SHP77 treated with DMSO at 0.1 percent for 48 hours (cell line): ENCODE measurements around the gene SRP9.
A peak's percentile ranks its signal among the peaks of the same experiment; 100 is the strongest.
"Not testable (repeated sequence)": the region's sequence is repeated elsewhere in the genome, so short reads cannot be mapped to it uniquely, and the experiment has no call there.

Source experiments
- DNase-seq: peaks from one replicate; lab custom pipeline; 2025; lab: John Stamatoyannopoulos, UW

SRP9 gene

DNA sequence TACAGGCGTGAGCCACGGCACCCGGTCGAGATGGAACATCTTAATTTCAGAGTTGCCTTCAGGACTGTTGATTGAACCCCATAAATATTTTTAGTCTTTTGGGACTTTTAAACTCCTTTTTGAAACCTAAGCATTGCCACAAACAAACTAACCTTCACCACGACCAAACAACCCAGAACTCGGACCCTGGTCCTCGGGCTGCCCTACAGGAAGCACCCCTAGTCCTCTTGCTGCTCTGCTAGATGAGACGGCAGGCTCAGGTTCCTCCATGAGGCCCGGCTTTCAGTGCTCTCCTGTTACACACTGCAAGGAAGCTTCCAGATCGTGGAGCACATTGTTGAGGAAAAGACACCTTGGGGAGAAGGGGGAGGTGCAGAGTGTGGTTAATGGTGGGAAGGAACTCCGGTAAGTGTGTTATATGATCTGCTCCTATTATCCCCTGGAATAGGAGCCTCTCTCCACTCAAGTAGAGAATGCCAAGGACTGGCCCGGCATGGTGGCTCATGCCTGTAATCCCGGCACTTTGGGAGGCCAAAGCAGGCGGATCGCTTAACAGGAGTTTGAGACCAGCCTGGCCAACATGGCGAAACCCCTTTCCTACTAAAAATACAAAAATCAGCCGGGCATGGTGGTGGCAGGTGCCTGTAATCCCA, 38.0 kb downstream of the SRP9 start:
- no peak for DNase-seq

- no peak for DNase-seq
Measured at GRCh38 chr1:225816643-225817538, 39.3 kb downstream of the SRP9 start.

- DNase-seq, result no peak
Measured at GRCh38 chr1:225817611-225818061, 40.0 kb downstream of the SRP9 start.

DNA sequence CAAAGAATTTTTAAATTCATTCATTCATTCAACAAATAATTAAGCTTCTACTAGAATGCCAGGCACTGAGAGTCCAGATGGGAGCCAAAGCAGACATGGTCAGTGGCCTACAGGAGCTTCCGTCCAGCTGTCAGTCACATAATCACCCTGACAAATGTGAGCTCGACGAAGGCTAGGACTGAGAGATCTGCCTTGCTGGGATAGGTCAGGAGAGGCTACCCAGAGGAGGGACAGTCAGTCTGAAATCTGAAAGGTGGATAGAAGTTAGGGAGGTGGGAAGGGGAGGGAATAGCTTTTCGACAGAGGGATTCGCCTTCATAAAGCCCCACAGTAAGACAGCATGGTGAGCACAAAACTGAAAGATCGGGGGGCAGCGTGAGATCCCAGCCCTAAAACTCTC, 40.6 kb downstream of the SRP9 start:
- DNase-seq, result no peak

- no peak for DNase-seq
Measured at GRCh38 chr1:225819346-225820192, 41.9 kb downstream of the SRP9 start.

GRCh38 chr1:225820522-225821120, 43.0 kb downstream of the SRP9 start:
- no peak for DNase-seq

GRCh38 chr1:225822655-225823403, 45.2 kb downstream of the SRP9 start:
- no peak for DNase-seq

DNA sequence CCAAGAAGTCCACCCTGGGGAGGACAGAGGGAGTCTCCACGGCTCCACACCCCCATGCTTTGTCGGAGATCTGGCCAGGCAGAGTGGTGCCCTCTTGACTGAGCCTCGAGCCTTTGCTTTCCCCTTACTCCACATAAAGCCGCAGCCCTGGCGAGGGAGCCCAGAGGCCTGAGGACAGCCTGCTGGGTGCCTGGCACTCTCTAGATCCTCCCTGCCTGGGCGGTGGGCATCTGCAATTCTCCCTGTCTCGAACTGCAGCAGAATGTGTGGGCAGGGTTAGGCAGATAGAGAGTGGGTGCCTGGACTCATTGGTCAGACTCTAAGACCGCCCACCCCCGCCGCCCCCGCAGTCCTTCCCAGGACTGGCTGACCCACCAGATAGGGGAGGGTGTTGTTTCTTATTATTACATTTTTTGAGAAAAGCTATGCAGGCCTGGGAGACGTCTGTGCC, 46.2 kb downstream of the SRP9 start:
- no peak for DNase-seq

DNA sequence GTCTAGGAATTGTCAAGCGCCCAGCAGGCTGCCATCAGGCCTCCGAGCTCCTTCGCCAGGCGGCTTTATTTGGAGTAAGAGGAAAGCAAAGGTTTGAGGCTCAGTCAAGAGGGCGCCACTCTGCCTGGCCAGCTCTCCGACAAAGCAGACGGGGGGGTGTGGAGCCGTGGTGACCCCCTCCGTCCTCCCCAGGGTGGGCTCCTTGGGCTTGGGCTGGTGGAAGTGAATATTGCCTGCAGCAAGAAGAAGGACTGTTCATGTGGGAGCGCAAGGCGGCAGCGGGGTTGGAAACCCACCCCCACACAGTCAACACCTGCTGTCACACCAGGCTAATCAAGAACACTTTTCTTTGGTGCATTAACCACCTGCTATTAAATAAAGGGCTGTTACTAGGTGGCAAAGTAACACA, 46.9 kb downstream of the SRP9 start:
- no peak for DNase-seq

DNA sequence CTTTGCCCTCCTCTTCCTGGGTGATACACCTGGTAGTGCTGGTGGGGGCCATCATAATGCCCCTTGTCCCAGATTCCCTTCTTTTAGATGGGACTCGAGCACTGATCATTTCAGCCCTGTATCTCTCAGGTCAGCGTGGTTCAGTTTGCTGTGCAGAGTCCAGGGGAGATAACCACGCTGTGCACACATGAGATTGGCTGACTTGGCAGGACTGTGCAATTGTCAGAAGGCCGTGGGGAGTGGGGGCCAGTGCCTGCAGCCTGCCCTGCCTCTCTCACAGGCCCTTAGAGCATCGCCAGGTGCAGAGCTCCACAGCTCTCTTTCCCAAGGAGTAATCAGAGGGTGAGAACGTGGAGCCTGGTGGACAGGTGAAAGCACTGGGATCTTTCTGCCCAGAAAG, 47.5 kb downstream of the SRP9 start:
- DNase-seq, result peak; percentile 22

DNA sequence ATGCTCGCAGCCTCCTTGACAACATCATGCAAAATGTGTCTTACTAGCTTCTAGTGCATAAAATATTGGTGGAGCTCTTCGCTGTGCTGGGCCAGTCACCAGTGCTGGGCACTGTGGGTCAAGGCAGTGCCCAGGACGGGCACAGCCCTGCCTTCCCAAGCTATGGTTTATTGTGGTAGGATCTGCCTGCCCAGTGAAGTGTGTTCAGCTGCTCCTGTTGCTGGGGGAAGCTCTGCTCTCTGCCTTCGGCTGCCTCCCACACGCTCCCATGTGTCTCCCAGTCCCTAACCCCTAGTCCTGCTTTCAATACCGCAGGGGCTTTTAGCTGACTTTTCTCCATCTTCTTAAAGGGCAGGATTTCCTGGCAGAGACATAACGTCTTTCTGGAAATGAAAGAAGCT, 48.0 kb downstream of the SRP9 start:
- DNase-seq, result peak; percentile 43

- no peak for DNase-seq
Measured at GRCh38 chr1:225827076-225827475, 49.5 kb downstream of the SRP9 start.

DNA sequence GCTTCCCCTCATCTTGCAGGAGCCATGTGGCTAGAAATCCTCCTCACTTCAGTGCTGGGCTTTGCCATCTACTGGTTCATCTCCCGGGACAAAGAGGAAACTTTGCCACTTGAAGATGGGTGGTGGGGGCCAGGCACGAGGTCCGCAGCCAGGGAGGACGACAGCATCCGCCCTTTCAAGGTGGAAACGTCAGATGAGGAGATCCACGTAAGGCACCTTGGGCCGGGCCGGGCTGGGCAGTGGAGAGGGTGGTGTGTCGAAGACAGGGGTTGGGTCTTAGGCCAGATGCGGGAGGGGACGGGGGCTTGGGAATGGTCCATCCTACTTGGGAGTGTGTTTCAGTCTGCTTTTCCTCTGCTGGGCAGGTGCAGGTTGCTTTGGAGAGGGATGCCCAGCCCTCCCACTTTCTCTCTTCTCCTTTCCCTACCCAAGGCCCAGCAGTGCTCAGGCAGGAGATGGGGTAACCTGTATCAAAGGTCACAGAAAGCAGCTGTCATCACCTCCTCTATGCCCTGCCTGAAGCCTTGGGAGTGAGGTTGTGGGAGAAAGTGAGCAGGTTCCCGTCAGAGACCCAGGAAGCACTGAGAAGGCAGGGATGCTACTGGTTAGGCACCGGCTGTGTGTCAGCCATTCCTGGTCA, 51.2 kb downstream of the SRP9 start:
- DNase-seq, result no peak

DNA sequence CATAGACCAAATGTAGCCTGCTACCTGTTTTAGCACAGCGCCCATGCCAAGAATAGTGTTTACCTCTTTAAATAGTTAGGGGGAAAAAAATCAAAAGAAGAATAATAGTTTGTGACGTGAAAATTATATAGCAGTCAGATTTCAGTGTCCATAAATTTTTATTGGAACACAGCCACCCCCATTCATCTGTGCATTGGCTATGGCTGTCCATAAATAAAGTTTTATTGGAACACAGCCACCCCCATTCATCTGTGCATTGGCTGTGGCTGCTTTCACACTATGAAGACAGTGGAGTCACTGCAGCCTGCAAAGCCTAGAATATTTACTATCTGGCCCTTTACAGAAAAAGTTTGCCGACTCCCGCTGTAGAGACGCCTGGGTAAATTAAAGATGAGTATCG, 53.2 kb downstream of the SRP9 start:
- no peak for DNase-seq

GRCh38 chr1:225834417-225835329, 57.0 kb downstream of the SRP9 start:
- DNase-seq, result no peak

- no peak for DNase-seq
Measured at GRCh38 chr1:225835856-225836255, 58.2 kb downstream of the SRP9 start.

GRCh38 chr1:225836296-225836695, 58.7 kb downstream of the SRP9 start:
- DNase-seq, result not testable (repeated sequence)

GRCh38 chr1:225838793-225839192, 61.2 kb downstream of the SRP9 start:
- DNase-seq, result no peak
